Nephron progenitor cell (in vitro differentiated cells): ENCODE results near the gene KCNT1.

Source experiments
- DNase-seq: peaks from one replicate; pipeline ENCODE4 v3.0.0; 2021
- H3K27ac Mint-ChIP-seq: 2 replicates; pipeline ENCODE4 v1.8.0; 2021; ENCODE audit warnings: mild to moderate bottlenecking, moderate library complexity, mixed read lengths
- H3K27me3 Mint-ChIP-seq: 2 replicates; pipeline ENCODE4 v1.8.0; 2021; ENCODE audit warnings: mild to moderate bottlenecking, low read depth, mixed read lengths; ENCODE audit not compliant: poor library complexity
- H3K36me3 Mint-ChIP-seq: 2 replicates; pipeline ENCODE4 v1.8.0; 2021; ENCODE audit warnings: low read depth, mixed read lengths
- H3K4me1 Mint-ChIP-seq: 2 replicates; pipeline ENCODE4 v1.8.0; 2021; ENCODE audit warnings: mixed read lengths
- H3K4me3 Mint-ChIP-seq: 2 replicates; pipeline ENCODE4 v1.8.0; 2021; ENCODE audit warnings: mild to moderate bottlenecking, moderate library complexity, mixed read lengths
- H3K9me3 Mint-ChIP-seq: 2 replicates; pipeline ENCODE4 v1.8.0; 2021; ENCODE audit warnings: mild to moderate bottlenecking, moderate library complexity, mixed read lengths
- CTCF ChIP-seq: fragments of 200-600 bp; sonication (generic); IDR thresholded peaks from 2 replicates; pipeline ENCODE4 v1.5.0; 2021; ENCODE audit warnings: antibody characterized with exemption

KCNT1 gene

GRCh38 chr9:135766251-135766650 is 64.3 kb downstream of the KCNT1 start:
- no peak for TF ChIP-seq CTCF
- DNase-seq = no peak
- peaks cover 12% of the 10 kb centered on the region for H3K9me3 Mint-ChIP-seq
- no peaks in the 10 kb centered on the region for H3K36me3 Mint-ChIP-seq
- H3K27me3 Mint-ChIP-seq = peaks cover 18% of the 10 kb centered on the region
- H3K4me1 Mint-ChIP-seq = peaks cover 7% of the 10 kb centered on the region
- H3K27ac Mint-ChIP-seq = no peak overlapping the region
- no peak overlapping the region for H3K4me3 Mint-ChIP-seq

GRCh38 chr9:135766707-135767106 is 64.7 kb downstream of the KCNT1 start:
- H3K36me3 Mint-ChIP-seq = no peaks in the 10 kb centered on the region
- H3K9me3 Mint-ChIP-seq = peaks cover 12% of the 10 kb centered on the region
- peaks cover 3% of the 10 kb centered on the region for H3K4me1 Mint-ChIP-seq
- peaks cover 14% of the 10 kb centered on the region for H3K27me3 Mint-ChIP-seq
- no peak overlapping the region for H3K27ac Mint-ChIP-seq
- no peak overlapping the region for H3K4me3 Mint-ChIP-seq
- TF ChIP-seq CTCF = no peak
- no peak for DNase-seq

- Mint-ChIP-seq H3K36me3 (no peaks in the 10 kb centered on the region), H3K27ac (no peak overlapping the region), H3K4me3 (no peak overlapping the region), H3K9me3 (peaks cover 12% of the 10 kb centered on the region), H3K27me3 (peaks cover 11% of the 10 kb centered on the region), H3K4me1 (peaks cover 6% of the 10 kb centered on the region)
- TF ChIP-seq CTCF = no peak
- no peak for DNase-seq
Observed at GRCh38 chr9:135768516-135769218, 66.7 kb downstream of the KCNT1 start.

GRCh38 chr9:135769489-135770202 is 67.7 kb downstream of the KCNT1 start:
- no peak for DNase-seq
- H3K4me3 Mint-ChIP-seq = no peak overlapping the region
- no peak for TF ChIP-seq CTCF
- H3K36me3 Mint-ChIP-seq = no peaks in the 10 kb centered on the region
- H3K27me3 Mint-ChIP-seq = peaks cover 10% of the 10 kb centered on the region
- no peak overlapping the region for H3K27ac Mint-ChIP-seq
- peaks cover 6% of the 10 kb centered on the region for H3K4me1 Mint-ChIP-seq
- peaks cover 12% of the 10 kb centered on the region for H3K9me3 Mint-ChIP-seq

- Mint-ChIP-seq H3K27ac (no peak overlapping the region), H3K4me3 (no peak overlapping the region), H3K36me3 (no peaks in the 10 kb centered on the region), H3K27me3 (peaks cover 7% of the 10 kb centered on the region), H3K4me1 (peaks cover 6% of the 10 kb centered on the region), H3K9me3 (peaks cover 12% of the 10 kb centered on the region)
- no peak for TF ChIP-seq CTCF
- DNase-seq = no peak
Observed at GRCh38 chr9:135770203-135770535, 68.2 kb downstream of the KCNT1 start.

GRCh38 chr9:135770771-135771170 is 68.8 kb downstream of the KCNT1 start:
- H3K27me3 Mint-ChIP-seq = peaks cover 13% of the 10 kb centered on the region
- TF ChIP-seq CTCF = no peak
- peaks cover 10% of the 10 kb centered on the region for H3K4me1 Mint-ChIP-seq
- H3K9me3 Mint-ChIP-seq = peaks cover 11% of the 10 kb centered on the region
- H3K36me3 Mint-ChIP-seq = no peaks in the 10 kb centered on the region
- H3K4me3 Mint-ChIP-seq = no peak overlapping the region
- DNase-seq = no peak
- no peak overlapping the region for H3K27ac Mint-ChIP-seq
